SK-N-SH treated with all-trans-retinoic acid at 6 μM for 48 hours (cell line): ENCODE results near the gene KSR2.

Experiments used
- ARNTL ChIP-seq: fragments of 450-650 bp; formaldehyde crosslinking; IDR thresholded peaks from 2 replicates; pipeline ENCODE4 v1.5.0; 2020; ENCODE audit warnings: low read depth, mild to moderate bottlenecking, moderate library complexity, borderline replicate concordance
- CREB5 ChIP-seq: fragments of 250-450 bp; sonication (Bioruptor Pico); IDR thresholded peaks from 2 replicates; pipeline ENCODE4 v1.5.1; 2020; ENCODE audit warnings: low read depth, mild to moderate bottlenecking, moderate library complexity
- GLIS3 ChIP-seq: fragments of 250-450 bp; sonication (Bioruptor Pico); IDR thresholded peaks from 2 replicates; pipeline ENCODE4 v1.5.0; 2020; ENCODE audit warnings: mild to moderate bottlenecking, moderate library complexity
- OSR1 ChIP-seq: fragments of 250-450 bp; sonication (Bioruptor Pico); IDR thresholded peaks from 2 replicates; pipeline ENCODE4 v1.8.0; 2022; ENCODE audit warnings: moderate library complexity, mild to moderate bottlenecking, inconsistent platforms
- RARB ChIP-seq: fragments of 250-450 bp; sonication (Bioruptor Pico); IDR thresholded peaks from 2 replicates; pipeline ENCODE4 v1.8.0; 2021; ENCODE audit warnings: mild to moderate bottlenecking, moderate library complexity
- SNAI2 ChIP-seq: fragments of 250-450 bp; sonication (Bioruptor Pico); IDR thresholded peaks from 2 replicates; pipeline ENCODE4 v1.5.0; 2020; ENCODE audit warnings: mild to moderate bottlenecking, moderate library complexity
- TCF4 ChIP-seq: fragments of 250-450 bp; sonication (Bioruptor Pico); IDR thresholded peaks from 2 replicates; pipeline ENCODE4 v1.8.0; 2021; ENCODE audit warnings: mild to moderate bottlenecking, moderate library complexity, borderline replicate concordance
- TOX ChIP-seq: fragments of 250-450 bp; sonication (Bioruptor Pico); IDR thresholded peaks from 2 replicates; pipeline ENCODE4 v1.8.0; 2021; ENCODE audit warnings: mild to moderate bottlenecking, moderate library complexity, borderline replicate concordance
- ZC3H10 ChIP-seq: fragments of 250-450 bp; sonication (Bioruptor Pico); IDR thresholded peaks from 2 replicates; pipeline ENCODE4 v1.5.1; 2021; ENCODE audit warnings: mild to moderate bottlenecking, moderate library complexity
- ZFP30 ChIP-seq: fragments of 450-650 bp; formaldehyde crosslinking; IDR thresholded peaks from 2 replicates; pipeline ENCODE4 v1.5.0; 2022; ENCODE audit warnings: mild to moderate bottlenecking, moderate library complexity
- ZNF70 ChIP-seq: fragments of 450-650 bp; formaldehyde crosslinking; IDR thresholded peaks from 2 replicates; pipeline ENCODE4 v1.5.0; 2020; ENCODE audit warnings: mild to moderate bottlenecking, moderate library complexity
- TF ChIP-seq, protein P1 (sequence below): fragments of 250-450 bp; sonication (Bioruptor Pico); IDR thresholded peaks from 2 replicates; pipeline ENCODE4 v1.5.0; 2020; ENCODE audit warnings: mild to moderate bottlenecking, moderate library complexity

DNA sequence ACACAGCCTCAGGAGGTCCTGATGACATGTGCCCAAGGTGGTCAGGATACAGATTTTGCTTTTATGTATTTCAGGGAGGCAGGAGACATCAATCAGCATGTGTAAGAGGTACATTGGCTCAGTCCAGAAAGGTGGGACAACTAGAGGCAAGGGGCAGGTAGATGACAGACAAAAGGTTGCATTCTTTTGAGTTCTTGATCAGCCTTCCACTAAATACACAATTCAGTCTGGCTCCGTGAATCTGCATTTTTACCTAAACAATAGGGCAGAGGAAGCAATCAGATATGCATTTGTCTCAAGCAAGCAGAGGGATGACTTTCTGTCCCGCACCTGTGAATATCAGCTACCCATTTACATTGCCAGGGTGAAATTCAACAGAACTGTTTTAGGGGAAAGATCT is 178.6 kb downstream of the KSR2 start:
- TF ChIP-seq ZFP30 (CRISPR knock-in tag) (no peak), RARB (CRISPR knock-in tag) (no peak), SNAI2 (CRISPR knock-in tag) (no peak), TOX (no peak), ZNF70 (CRISPR knock-in tag) (no peak), GLIS3 (CRISPR knock-in tag) (no peak), CREB5 (no peak), OSR1 (CRISPR knock-in tag) (no peak), ZC3H10 (no peak), ARNTL (CRISPR knock-in tag) (no peak), TCF4 (CRISPR knock-in tag) (no peak)
- TF ChIP-seq, protein P1, sequence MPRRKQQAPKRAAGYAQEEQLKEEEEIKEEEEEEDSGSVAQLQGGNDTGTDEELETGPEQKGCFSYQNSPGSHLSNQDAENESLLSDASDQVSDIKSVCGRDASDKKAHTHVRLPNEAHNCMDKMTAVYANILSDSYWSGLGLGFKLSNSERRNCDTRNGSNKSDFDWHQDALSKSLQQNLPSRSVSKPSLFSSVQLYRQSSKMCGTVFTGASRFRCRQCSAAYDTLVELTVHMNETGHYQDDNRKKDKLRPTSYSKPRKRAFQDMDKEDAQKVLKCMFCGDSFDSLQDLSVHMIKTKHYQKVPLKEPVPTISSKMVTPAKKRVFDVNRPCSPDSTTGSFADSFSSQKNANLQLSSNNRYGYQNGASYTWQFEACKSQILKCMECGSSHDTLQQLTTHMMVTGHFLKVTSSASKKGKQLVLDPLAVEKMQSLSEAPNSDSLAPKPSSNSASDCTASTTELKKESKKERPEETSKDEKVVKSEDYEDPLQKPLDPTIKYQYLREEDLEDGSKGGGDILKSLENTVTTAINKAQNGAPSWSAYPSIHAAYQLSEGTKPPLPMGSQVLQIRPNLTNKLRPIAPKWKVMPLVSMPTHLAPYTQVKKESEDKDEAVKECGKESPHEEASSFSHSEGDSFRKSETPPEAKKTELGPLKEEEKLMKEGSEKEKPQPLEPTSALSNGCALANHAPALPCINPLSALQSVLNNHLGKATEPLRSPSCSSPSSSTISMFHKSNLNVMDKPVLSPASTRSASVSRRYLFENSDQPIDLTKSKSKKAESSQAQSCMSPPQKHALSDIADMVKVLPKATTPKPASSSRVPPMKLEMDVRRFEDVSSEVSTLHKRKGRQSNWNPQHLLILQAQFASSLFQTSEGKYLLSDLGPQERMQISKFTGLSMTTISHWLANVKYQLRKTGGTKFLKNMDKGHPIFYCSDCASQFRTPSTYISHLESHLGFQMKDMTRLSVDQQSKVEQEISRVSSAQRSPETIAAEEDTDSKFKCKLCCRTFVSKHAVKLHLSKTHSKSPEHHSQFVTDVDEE (CRISPR knock-in tag), result no peak
